SHP77 (cell line): ENCODE results near the gene NCDN.

Experiments used
- DNase-seq, 2 experiments: peaks; one replicate each; lab custom pipeline; 2025; lab: John Stamatoyannopoulos, UW

NCDN gene, protein sequence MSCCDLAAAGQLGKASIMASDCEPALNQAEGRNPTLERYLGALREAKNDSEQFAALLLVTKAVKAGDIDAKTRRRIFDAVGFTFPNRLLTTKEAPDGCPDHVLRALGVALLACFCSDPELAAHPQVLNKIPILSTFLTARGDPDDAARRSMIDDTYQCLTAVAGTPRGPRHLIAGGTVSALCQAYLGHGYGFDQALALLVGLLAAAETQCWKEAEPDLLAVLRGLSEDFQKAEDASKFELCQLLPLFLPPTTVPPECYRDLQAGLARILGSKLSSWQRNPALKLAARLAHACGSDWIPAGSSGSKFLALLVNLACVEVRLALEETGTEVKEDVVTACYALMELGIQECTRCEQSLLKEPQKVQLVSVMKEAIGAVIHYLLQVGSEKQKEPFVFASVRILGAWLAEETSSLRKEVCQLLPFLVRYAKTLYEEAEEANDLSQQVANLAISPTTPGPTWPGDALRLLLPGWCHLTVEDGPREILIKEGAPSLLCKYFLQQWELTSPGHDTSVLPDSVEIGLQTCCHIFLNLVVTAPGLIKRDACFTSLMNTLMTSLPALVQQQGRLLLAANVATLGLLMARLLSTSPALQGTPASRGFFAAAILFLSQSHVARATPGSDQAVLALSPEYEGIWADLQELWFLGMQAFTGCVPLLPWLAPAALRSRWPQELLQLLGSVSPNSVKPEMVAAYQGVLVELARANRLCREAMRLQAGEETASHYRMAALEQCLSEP

DNA sequence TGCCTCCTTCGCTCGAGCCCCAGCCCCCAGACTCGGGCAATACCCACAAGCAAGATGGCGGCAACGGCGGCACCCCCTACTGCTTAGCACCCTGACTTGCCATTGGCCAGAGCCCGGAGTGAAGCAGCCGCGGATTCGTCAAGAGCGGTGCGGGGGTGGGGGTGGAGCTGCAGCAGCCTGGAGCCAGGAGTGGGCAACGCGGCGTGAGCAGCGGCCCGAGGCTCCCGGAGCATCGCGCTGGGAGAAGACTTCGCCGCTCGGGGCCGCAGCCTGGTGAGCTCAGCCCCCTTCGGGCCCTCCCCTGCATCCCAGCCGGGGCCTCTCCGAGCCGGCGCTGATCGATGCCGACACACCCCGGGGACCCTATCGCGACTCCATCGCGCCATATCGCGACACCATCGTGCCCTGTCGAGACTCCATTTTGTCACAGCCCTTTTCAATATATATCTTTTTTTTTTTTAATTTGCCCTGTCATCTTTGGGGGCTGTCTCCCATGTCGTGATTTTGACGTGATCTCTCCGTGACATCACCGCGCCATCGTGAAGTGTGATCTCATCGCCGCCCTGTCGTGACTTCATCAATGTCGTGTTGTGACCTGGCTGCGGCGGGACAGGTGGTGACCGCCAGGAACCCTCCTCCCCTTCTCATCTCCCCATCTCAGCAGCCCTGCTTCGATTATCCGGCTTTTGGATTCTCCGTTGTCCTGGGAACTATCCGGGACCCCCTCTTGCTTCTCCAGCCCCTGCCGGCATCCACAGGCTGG, at the start of gene NCDN:
NCDN (plus strand) TSS at position 189 of the 763 bp plus-strand sequence; CDS start at position 581, 392 bp downstream.
- peak; percentile 91 to 97 for DNase-seq

DNA sequence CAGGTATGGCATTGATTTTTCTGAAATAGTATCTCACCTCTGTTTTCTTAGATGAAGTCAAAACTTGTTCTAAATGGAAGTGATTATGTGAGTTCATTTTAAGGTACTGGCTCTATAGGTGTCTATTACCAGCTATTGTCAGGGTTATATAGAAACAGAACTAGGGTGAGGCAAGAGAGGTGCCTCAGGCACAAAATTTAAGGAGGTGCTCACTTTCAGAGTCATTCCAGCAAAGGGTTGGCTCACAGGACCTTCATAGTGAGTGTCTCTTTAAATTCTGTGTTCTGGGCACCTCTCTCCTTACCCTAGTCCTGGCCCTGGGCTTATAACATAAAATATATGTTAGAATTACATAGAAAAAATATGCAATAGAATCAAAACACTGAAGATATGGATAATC, 49.7 kb upstream of the NCDN start:
- DNase-seq = no peak

DNA sequence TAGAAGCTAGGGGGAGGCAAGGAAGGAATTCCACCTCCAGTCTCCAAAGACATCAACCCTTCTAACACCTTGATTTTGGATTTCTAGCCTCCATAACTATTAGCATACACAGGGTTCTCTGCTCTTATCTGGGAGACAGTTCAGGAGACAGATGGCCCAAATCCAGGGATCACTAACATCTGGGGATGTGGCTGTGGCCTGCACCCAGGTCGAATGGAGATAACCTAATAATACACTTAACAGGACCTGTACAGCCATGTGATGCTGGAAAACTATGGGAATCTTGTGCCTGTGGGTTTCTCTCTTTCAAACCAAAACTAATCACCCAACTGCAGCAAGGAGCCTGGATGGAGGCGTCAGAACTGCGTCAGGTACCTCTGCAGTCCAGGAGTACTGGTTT, 48.0 kb upstream of the NCDN start:
- DNase-seq = no peak

DNA sequence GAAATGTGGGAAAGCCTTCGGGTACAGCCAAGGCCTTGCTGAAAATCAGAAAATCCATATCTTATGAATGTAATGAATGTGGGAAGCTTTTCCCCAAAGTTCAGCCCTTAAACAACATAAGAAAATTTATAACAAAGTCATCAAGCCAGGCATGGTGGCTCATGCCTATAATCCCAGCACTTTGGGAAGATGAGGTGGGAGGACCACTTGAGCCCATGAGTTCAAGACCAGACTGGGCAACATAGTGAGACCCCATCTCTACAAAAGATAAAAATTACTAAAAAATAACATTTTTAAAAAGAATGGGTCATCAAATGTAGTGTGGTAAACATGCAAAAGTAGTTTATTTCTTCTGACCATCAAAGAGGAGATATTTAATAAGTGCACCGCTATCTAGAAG, 46.3 kb upstream of the NCDN start:
- no peak for DNase-seq

DNA sequence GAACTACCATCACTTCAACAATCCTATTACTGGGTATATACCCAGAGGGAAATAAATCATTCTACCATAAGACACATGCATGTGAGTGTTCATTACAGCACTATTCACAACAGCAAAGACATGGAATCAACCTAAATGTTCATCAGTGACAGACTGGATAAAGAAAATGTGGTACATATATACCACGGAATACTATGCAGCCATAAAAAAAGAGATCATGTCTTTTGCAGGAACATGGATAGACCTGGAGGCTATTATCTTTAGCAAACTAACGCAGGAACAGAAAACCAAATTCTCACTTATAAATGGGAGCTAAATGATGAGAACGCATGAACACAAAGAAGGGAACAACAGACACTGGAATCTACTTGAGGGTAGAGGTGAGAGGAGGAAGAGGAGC, 39.4 kb upstream of the NCDN start:
- no peak for DNase-seq

DNA sequence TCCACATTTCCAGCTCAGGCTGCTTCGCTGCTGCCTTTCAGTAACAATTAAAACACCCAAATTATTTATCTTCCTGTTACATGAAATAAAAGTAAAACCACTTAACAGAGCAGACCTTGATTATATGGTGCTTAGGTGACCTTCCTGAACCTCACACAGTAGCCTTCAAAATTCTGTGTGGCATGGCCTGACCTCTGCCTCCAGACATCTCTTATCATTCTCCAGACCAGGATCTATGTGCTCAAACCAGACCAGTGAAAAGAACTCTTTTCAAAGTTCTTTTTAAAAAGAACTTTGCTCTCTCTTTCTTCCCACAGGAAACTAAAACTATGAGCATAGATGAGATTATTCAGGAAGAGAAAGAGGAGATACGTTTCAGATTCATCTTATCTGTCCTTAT, 38.2 kb upstream of the NCDN start:
- no peak for DNase-seq

DNA sequence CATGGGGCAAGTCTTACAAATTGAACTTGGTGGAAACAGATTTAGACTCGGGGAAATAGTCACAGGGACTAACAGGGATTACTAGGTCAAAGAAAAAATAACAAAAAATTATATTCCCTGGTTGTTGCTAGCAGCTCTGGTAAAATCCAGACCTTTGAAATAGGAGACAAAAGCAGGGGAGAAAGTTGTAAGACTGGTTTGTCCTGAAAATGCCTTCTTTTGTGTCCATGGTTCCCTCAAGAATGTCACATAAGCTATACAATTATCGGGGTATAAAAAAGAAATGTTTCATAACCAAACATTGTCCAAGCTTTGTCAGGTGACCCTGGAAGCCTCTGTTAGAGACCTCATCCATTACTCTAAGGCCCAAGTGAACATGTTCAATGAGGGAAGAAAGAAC, 33.5 kb upstream of the NCDN start:
- DNase-seq = no peak

DNA sequence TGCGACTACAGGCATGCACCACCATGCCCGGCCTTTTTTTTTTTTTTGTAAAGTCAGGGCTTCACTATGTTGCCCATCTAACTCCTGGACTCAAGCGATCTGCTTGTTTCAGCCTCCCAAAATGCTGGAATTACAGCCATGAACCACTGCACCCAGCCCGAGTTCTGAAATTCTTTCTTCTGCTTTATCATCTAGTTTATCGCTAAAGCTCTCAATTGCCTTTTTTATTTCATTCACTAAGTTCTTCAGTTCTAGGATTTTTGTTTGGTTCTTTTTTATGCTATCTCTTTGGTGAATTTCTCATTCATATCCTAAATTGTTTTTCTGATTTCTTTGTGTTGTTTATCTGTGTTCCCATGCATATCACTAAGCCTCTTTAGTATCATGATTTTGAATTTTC, 27.4 kb upstream of the NCDN start:
- DNase-seq = no peak

DNA sequence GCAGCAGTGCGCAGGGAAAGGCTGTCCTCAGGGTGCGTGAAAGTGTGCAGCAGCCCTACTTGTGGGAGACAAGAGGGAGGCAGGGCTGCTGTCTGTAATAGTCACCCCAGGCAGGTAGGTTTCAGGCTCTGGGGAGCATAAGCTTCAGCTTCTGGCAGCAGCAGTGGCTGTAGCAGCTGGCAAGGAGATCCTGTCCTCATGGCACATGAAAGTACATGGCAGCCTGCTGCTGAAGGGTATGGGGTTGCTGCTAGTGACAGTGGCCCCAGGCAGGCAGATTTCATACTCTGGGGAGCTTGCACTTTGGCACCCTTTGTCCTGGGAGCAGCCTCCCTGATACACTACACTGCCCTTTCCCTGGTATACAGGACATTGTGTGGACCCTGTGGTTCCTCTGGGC, 26.7 kb upstream of the NCDN start:
- DNase-seq = no peak

DNA sequence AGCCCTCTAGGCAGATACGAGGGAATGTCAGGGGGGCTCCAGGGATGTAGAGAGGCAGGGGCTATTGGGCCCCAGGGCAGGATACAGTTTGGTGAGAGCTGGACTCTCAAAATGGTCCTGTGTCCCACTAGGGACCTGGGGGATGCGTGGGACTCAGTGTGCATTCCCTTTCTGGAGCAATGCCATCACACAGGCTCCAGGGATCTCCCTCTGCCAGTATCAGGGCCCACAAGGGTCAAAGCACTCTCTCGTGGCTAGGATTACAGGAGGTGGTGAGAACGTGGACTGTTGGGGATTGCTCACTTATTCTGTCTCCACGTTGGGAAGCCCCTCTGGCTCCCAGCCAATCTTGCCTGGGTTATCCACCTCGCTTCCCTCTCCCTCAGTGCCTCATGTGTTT, 26.2 kb upstream of the NCDN start:
- DNase-seq = no peak

DNA sequence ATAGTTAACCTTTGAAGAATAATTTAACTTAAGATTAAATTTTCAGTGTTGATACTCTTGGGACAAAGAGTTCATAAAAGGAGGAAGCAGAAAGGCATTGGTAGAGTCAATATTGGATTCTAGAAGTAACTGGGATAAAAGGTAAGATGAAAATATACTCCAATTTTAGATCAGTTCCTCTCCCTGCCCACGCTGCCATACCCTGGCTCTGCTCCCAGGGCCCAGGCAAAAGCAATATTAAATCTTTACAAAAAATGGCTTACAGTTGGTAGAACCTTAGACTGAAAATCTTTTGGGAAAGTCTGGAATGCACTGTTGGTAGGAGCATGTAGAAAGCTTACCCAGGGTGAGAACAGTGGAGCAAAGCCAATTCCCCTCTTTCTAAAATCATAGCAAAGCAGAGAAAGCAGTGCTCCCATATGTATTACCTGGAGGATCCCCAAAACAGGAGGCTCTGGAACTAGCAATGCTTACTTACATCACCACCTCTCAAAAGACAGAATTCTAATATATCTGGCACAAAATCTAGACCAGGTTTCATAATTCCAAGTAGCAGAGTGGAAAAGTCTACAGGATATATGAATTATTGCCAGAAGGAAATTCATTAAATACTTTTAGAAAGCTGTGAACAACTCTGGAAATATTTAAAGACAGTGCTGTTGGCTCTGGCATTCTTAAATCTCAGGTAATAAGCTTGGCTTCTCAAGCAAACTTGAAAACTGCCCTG, 24.9 kb upstream of the NCDN start:
- no peak for DNase-seq

DNA sequence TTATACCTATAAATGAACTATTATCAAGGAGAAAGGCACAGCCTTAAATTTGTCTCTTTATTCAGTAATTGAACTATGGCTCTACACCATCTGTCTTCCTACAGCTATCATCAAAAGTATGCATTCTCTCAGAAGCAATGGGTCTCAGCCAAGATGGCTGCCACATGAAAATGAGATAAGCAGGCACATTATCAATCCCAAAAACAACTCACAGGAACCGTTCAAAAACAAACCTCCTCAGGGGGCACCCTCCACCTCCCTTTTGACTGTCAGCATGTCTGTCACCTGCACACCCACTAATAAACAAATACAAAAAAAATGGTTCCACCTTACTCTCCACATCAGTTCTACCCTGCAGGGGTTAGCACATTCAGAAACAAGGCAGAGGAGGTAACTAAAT, 24.0 kb upstream of the NCDN start:
- no peak for DNase-seq

DNA sequence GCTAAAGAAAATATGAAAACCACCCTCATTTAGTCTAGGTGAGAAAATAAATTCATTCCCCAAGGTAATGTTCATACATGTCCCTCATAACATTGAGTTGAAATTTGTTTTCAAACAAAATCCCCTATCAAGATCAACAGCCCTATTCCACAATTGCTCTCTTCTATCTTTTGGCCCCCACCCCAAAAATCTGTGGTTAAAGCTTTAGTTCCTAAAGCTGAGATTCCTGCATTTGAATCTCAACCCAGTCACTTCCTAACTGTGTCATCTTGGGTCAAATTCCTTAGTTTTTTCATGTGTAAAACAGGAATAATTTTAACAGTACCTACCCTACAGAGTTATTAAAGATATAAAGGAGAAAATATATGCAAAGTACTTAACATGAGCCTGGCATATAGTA, 22.4 kb upstream of the NCDN start:
- DNase-seq = no peak

DNA sequence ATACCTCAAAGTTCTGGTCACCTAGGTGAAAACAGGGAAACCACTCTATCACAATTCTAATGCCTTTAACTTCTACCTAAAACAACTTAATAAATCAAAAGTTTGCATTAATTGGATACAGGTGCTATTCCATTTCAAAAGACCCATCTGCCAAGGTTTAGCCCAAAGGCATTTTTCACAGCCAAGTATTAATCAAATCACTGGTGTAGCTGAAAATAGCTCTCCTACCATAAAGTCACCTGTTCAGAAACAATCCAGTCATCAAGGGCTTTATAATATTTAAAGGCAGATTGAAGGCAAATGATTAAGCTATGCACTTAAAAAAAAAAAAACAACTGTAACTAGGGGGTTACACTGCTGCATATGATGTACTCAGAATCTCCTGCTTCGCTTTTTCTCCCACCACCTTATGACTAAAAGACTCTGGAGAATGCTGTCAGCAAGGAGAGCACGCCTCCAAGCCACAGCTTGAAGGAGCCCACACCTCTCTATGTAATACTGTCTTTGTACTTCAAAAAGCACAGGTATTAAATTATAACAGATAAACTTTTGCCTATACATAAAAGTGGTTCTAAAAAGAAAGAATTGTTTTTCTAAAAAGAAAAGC, 20.9 kb upstream of the NCDN start:
- DNase-seq = no peak

DNA sequence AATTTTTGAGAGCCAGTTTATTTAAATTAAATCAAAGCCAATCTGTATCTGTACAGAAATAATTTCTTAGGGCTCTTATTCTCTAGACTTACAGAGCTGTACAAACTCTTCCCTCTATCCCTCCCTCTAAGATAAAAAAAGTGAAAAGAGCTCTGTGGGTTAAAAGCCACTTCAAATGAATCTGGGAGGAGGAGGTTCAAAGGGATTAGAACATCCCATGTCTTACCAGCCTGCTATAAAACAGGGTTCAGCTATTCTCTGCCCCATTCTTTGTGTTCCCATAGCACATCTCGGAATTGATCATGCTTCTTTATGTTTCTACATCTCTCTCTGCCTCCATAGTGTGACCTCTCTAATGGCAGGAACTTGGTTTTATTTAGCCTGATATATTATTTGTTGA, 19.8 kb upstream of the NCDN start:
- no peak for DNase-seq

DNA sequence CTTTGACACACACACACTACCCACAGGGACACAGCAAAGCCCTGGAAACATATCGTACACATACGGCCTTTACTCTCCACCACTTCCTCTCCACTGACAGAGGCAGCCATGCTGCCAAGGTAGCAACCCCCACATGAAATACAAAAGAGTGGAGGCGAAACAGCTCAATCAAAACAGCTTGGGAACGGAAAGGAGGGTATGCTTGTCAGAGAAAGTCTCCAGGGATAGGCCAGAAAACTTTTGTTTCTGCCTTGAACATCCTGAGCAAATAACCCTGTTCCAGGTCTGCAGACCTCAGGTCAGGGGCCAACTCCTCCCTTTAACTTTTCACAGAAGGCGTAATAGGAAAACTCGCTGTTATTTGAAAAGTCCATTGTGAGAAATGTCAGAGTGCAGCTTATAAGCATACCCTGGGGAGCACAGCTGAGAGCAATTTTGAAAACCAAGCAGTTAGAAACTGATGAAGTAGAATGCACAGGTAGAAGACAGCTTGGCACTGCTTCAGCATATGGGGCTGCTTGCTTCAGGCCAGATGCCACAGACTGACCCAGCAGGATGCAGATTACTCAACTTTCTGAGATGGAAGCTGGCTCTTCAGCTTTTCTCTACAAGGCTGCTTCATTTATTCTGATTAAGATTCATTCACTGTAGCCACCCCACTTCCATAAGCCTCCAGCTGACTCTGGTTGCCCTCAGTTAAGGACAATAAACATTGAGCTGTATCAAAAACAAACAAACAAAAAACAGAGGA, 18.4 kb upstream of the NCDN start:
- no peak for DNase-seq

DNA sequence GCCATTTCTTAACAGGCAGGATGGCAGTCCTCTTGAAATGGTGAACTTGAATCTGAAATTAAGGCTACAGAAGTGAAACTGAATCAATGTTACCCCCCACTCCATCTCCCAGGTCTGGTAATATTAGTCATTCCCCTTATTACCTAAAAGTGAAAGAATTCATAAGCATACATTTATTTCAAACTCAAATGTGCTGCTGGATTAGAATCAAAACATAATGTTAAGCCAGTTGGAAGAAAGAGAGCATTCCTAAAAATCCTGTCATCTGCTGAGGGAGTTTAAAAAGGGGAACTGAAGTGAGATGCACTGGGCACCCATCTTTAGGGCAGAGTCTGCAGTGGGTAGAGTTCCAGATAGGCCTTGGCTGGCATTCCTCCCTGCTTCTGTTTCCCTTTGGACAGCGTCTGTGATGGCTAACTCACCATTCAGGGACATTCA, 17.8 kb upstream of the NCDN start:
- no peak for DNase-seq

DNA sequence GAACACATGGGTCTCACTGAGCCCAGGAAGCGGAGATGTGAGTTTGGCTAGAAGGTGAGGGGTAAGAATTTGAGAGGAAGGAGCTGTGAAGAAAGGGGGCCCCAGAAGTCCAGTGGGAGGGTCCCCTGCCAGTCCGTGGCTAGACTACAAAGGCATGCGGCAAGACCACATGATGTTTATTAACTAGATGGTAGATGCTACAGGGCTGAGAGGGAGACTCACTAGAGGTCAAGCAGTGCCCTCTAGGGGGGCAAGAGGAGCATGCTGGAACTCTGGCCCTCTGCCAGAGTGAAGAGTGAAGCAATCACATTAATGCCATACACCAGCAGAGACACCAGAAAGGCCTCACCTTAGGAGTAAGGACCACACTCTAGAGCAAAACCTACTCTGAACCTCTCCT, 12.6 kb upstream of the NCDN start:
- DNase-seq = peak; percentile 54 to 58

DNA sequence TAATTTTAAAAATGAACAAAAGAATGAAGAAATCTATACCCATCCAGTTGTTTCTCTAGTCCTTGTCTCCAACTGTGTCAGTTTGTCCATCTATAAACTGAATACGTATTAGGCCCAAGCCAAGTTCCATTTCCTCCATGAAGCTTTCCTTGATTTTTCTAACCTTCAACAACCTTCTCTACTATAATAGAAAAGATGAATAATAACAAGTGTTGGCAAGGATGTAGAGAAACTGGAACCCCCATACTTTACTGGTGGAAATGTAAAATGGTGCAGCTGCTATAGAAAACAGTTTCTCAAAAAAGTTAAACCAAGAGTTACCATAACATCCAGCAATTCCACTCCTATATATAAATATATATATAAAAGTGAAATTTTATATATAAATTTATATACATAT, 11.0 kb upstream of the NCDN start:
- DNase-seq = no peak

DNA sequence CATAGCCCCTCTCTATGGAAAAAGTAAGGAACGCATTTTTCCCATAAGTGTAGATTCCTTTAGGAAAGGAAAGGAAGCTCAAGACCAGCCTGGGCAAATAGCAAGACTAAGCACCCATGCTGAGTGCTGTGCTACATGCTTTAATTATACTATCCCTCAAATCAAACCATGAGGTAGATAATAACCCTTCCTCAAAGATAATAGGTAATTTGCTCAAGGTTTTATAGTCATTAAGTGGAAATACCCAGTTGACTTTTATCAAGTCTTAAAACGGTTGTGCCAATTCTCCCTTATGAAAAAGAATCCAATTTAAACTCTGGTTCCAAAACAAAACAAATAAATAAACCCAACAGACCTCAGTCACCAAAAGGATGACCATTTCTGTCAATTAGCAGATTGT, 3.7 kb upstream of the NCDN start:
- DNase-seq = no peak
